IgD-negative memory B cell (primary cell): ENCODE measurements around the gene TNFRSF12A. TPM values are rescaled to one million over a fixed set of nuclear protein-coding genes. Genes with fewer than 3 reads are reported as not detected.
A peak's percentile ranks its signal among the peaks of the same experiment; 100 is the strongest.

Experiments
- H3K27ac Mint-ChIP-seq, 3 donors: one replicate each; pipeline ENCODE4 v1.8.0; 2020 to 2022; ENCODE audit warnings: mild to moderate bottlenecking in 3 of 3, mixed read lengths in 3 of 3, moderate library complexity in 1 of 3
- H3K27me3 Mint-ChIP-seq: one replicate; pipeline ENCODE4 v1.8.0; 2021; ENCODE audit warnings: mixed read lengths
- H3K36me3 Mint-ChIP-seq: one replicate; pipeline ENCODE4 v1.8.0; 2020; ENCODE audit warnings: mild to moderate bottlenecking, mixed read lengths
- H3K4me1 Mint-ChIP-seq, 3 donors: one replicate each; pipeline ENCODE4 v1.8.0; 2020 to 2022; ENCODE audit warnings: mixed read lengths in 3 of 3, mild to moderate bottlenecking in 1 of 3
- H3K4me3 Mint-ChIP-seq, 4 donors: one replicate each; pipeline ENCODE4 v1.8.0; 2020 to 2022; ENCODE audit warnings: mild to moderate bottlenecking in 4 of 4, mixed read lengths in 4 of 4, moderate library complexity in 3 of 4
- H3K9me3 Mint-ChIP-seq, 3 donors: one replicate each; pipeline ENCODE4 v1.8.0; 2020 to 2021; ENCODE audit warnings: mixed read lengths in 3 of 3, mild to moderate bottlenecking in 1 of 3
- polyA plus RNA-seq: library from polyadenylated mRNA; unstranded; fragments of 300-500 nt; fragmentation: Illumina TruSeq; gene quantifications from one replicate; pipeline ENCODE4 v1.2.3, GENCODE V29; 2021

The TNFRSF12A gene
- polyA plus RNA-seq, 1 donor from 2014 or later: 0.31 TPM

GRCh38 chr16:2996298-2996697, 23.9 kb upstream of the TNFRSF12A start:
- no peaks in the 10 kb centered on the region for H3K9me3 Mint-ChIP-seq
- peaks cover 2% of the 10 kb centered on the region for H3K36me3 Mint-ChIP-seq
- no peak overlapping the region for H3K4me3 Mint-ChIP-seq
- no peak overlapping the region for H3K27ac Mint-ChIP-seq
- peaks cover 6% of the 10 kb centered on the region for H3K27me3 Mint-ChIP-seq
- no peaks in the 10 kb centered on the region for H3K4me1 Mint-ChIP-seq

- Mint-ChIP-seq H3K9me3 (no peaks in the 10 kb centered on the region), H3K4me3 (no peak overlapping the region), H3K27me3 (peaks cover 8% of the 10 kb centered on the region), H3K27ac (no peak overlapping the region), H3K36me3 (peaks cover 2% of the 10 kb centered on the region), H3K4me1 (peaks cover 0 to 5% (median 4%) of the 10 kb centered on the region in 3 donors)
These were observed 20.2 kb upstream of the TNFRSF12A start for GRCh38 chr16:2999929-3000328.

GRCh38 chr16:3000540-3000939, 19.6 kb upstream of the TNFRSF12A start:
- Mint-ChIP-seq H3K27me3 (peaks cover 11% of the 10 kb centered on the region), H3K27ac (peak overlapping the region in 1 of 3 donors; percentile 52), H3K4me3 (no peak overlapping the region), H3K36me3 (peaks cover 2% of the 10 kb centered on the region), H3K9me3 (no peaks in the 10 kb centered on the region), H3K4me1 (peaks cover 0 to 5% (median 4%) of the 10 kb centered on the region in 3 donors)

- Mint-ChIP-seq H3K4me1 (peaks cover 0 to 5% (median 4%) of the 10 kb centered on the region in 3 donors), H3K36me3 (peaks cover 2% of the 10 kb centered on the region), H3K27me3 (peaks cover 15% of the 10 kb centered on the region), H3K27ac (peak overlapping the region in 1 of 3 donors; percentile 52), H3K4me3 (peak overlapping the region in 1 of 4 donors; percentile 39), H3K9me3 (no peaks in the 10 kb centered on the region)
These were observed 18.9 kb upstream of the TNFRSF12A start for GRCh38 chr16:3001316-3001715.

- peak overlapping the region; percentile 47 to 86 (median 53) for H3K27ac Mint-ChIP-seq
- H3K27me3 Mint-ChIP-seq: peaks cover 29% of the 10 kb centered on the region
- peak overlapping the region; percentile 61 to 88 (median 78) for H3K4me3 Mint-ChIP-seq
- H3K4me1 Mint-ChIP-seq: peaks cover 15 to 20% (median 20%) of the 10 kb centered on the region in 3 donors
- peaks cover 2% of the 10 kb centered on the region for H3K36me3 Mint-ChIP-seq
- no peaks in the 10 kb centered on the region for H3K9me3 Mint-ChIP-seq
These were observed 16.4 kb upstream of the TNFRSF12A start for GRCh38 chr16:3003582-3004270.

GRCh38 chr16:3004319-3004718, 15.8 kb upstream of the TNFRSF12A start:
- Mint-ChIP-seq H3K36me3 (peaks cover 2% of the 10 kb centered on the region), H3K4me1 (peaks cover 15 to 22% (median 20%) of the 10 kb centered on the region in 3 donors), H3K9me3 (no peaks in the 10 kb centered on the region), H3K4me3 (no peak overlapping the region), H3K27me3 (peaks cover 26% of the 10 kb centered on the region), H3K27ac (no peak overlapping the region)

GRCh38 chr16:3004781-3005284, 15.3 kb upstream of the TNFRSF12A start:
- Mint-ChIP-seq H3K27ac (peak overlapping the region in 1 of 3 donors; percentile 57), H3K27me3 (peaks cover 25% of the 10 kb centered on the region), H3K4me3 (peak overlapping the region in 3 of 4 donors; percentile 74 to 87 (median 76)), H3K9me3 (no peaks in the 10 kb centered on the region), H3K36me3 (peaks cover 2% of the 10 kb centered on the region), H3K4me1 (peaks cover 15 to 22% (median 20%) of the 10 kb centered on the region in 3 donors)

GRCh38 chr16:3007059-3007956, 12.9 kb upstream of the TNFRSF12A start:
- Mint-ChIP-seq H3K4me3 (peak overlapping the region; percentile 25 to 91 (median 84)), H3K27ac (peak overlapping the region in 1 of 3 donors; percentile 83), H3K4me1 (peaks cover 15 to 22% (median 20%) of the 10 kb centered on the region in 3 donors), H3K27me3 (peaks cover 28% of the 10 kb centered on the region), H3K9me3 (no peaks in the 10 kb centered on the region), H3K36me3 (no peaks in the 10 kb centered on the region)

- no peaks in the 10 kb centered on the region for H3K9me3 Mint-ChIP-seq
- peaks cover 15 to 20% (median 20%) of the 10 kb centered on the region in 3 donors for H3K4me1 Mint-ChIP-seq
- H3K4me3 Mint-ChIP-seq: peak overlapping the region; percentile 25 to 91 (median 69)
- H3K27me3 Mint-ChIP-seq: peaks cover 33% of the 10 kb centered on the region
- peak overlapping the region in 1 of 3 donors; percentile 79 for H3K27ac Mint-ChIP-seq
- H3K36me3 Mint-ChIP-seq: no peaks in the 10 kb centered on the region
These were observed 12.0 kb upstream of the TNFRSF12A start for GRCh38 chr16:3007957-3008689.

- H3K4me3 Mint-ChIP-seq: peak overlapping the region in 1 of 4 donors; percentile 40
- no peak overlapping the region for H3K27ac Mint-ChIP-seq
- H3K4me1 Mint-ChIP-seq: peaks cover 15 to 19% (median 18%) of the 10 kb centered on the region in 3 donors
- H3K36me3 Mint-ChIP-seq: no peaks in the 10 kb centered on the region
- H3K27me3 Mint-ChIP-seq: peaks cover 33% of the 10 kb centered on the region
- no peaks in the 10 kb centered on the region for H3K9me3 Mint-ChIP-seq
These were observed 11.5 kb upstream of the TNFRSF12A start for GRCh38 chr16:3008690-3009037.

GRCh38 chr16:3009568-3010390, 10.4 kb upstream of the TNFRSF12A start:
- no peaks in the 10 kb centered on the region for H3K36me3 Mint-ChIP-seq
- no peaks in the 10 kb centered on the region for H3K9me3 Mint-ChIP-seq
- no peak overlapping the region for H3K4me3 Mint-ChIP-seq
- H3K27ac Mint-ChIP-seq: no peak overlapping the region
- peaks cover 33% of the 10 kb centered on the region for H3K27me3 Mint-ChIP-seq
- H3K4me1 Mint-ChIP-seq: peaks cover 15 to 18% (median 15%) of the 10 kb centered on the region in 3 donors

GRCh38 chr16:3010510-3010909, 9.7 kb upstream of the TNFRSF12A start:
- peaks cover 28% of the 10 kb centered on the region for H3K27me3 Mint-ChIP-seq
- no peak overlapping the region for H3K4me3 Mint-ChIP-seq
- no peak overlapping the region for H3K27ac Mint-ChIP-seq
- peaks cover 15 to 18% (median 15%) of the 10 kb centered on the region in 3 donors for H3K4me1 Mint-ChIP-seq
- no peaks in the 10 kb centered on the region for H3K36me3 Mint-ChIP-seq
- no peaks in the 10 kb centered on the region for H3K9me3 Mint-ChIP-seq

GRCh38 chr16:3012246-3012645, 7.9 kb upstream of the TNFRSF12A start:
- Mint-ChIP-seq H3K9me3 (no peaks in the 10 kb centered on the region), H3K4me3 (no peak overlapping the region), H3K4me1 (peaks cover 8 to 12% (median 8%) of the 10 kb centered on the region in 3 donors), H3K27me3 (peaks cover 26% of the 10 kb centered on the region), H3K36me3 (no peaks in the 10 kb centered on the region), H3K27ac (no peak overlapping the region)
